HCT116 (cell line): ENCODE results near the gene ARIH2. TPM values are rescaled to one million over a fixed set of nuclear protein-coding genes. Genes with fewer than 3 reads are reported as not detected.

Source experiments
- ATAC-seq: fragments of 200-7000 bp; cut with Tn5 transposase; 2 replicates; pipeline ENCODE4 v1.9.1; 2020; ENCODE audit warnings: mild to moderate bottlenecking, moderate library complexity
- BruUV-seq: library from RNA; stranded (reverse); fragments of 400-500 nt; replicated peaks from 2 replicates; lab custom pipeline; 2021; lab: Mats Ljungman, UMichigan
- CTCF ChIA-PET: fragments of 300-600 bp; sonication (Branson Sonifier 250); formaldehyde crosslinking; loops from one replicate; lab custom pipeline; 2021; ENCODE audit warnings: antibody characterized with exemption; lab: Charles Lee
- POLR2A ChIA-PET: fragments of 300-600, 350-600 bp; sonication (Branson Sonifier 250); formaldehyde crosslinking; loops from one replicate; lab custom pipeline; 2021; ENCODE audit warnings: antibody characterized with exemption; lab: Charles Lee
- RAD21 ChIA-PET, 2 experiments: fragments of 300-600 bp; sonication (Branson Sonifier 250); formaldehyde crosslinking; loops; one replicate each; lab custom pipeline; 2023; ENCODE audit warnings: low total read pairs in 2 of 2; ENCODE audit not compliant: uncharacterized antibody in 2 of 2, unreplicated experiment in 2 of 2, low non-redundant PET in 1 of 2; lab: Charles Lee
- DNase-seq: peaks from one replicate; pipeline ENCODE4 v3.0.0-alpha.2; 2010; ENCODE audit warnings: low read depth, low spot score
- H2AFZ ChIP-seq: fragments of 200-600 bp; shearing (Covaris generic), sonication (generic); 2 replicates; pipeline ENCODE4 v1.6.1; 2017; ENCODE audit warnings: low read depth, mixed run types, mixed read lengths, antibody characterized with exemption, low read length; ENCODE audit not compliant: poor library complexity, severe bottlenecking
- H3K27ac ChIP-seq: 2 replicates; pipeline ENCODE4 v1.5.1; 2012; ENCODE audit warnings: low read depth, low read length
- H3K27me3 ChIP-seq: fragments of 200-600 bp; sonication (generic); 2 replicates; pipeline ENCODE4 v1.6.1; 2016; ENCODE audit warnings: mixed run types, low read length, mixed read lengths; ENCODE audit not compliant: insufficient read depth
- H3K36me3 ChIP-seq, 2 experiments: fragments of 200-500 bp in 1 of 2; fragments of 200-600 bp in 1 of 2; sonication (Bioruptor generic) in 1 of 2; sonication (generic) in 1 of 2; 2 replicates each; pipeline versions ENCODE4 v1.5.1 to v1.6.1; 2014 to 2016; ENCODE audit warnings: low read length in 2 of 2, inconsistent platforms in 1 of 2, mixed read lengths in 1 of 2, mixed run types in 1 of 2; ENCODE audit not compliant: insufficient read depth in 2 of 2, control insufficient read depth in 1 of 2
- H3K4me1 ChIP-seq, 2 experiments: fragments of 200-600 bp in 1 of 2; sonication (generic) in 1 of 2; 2 replicates each; pipeline versions ENCODE4 v1.5.1 to v1.6.1; 2012 to 2017; ENCODE audit warnings: low read length in 2 of 2, inconsistent platforms in 1 of 2, mild to moderate bottlenecking in 1 of 2, mixed read lengths in 1 of 2, mixed run types in 1 of 2, moderate library complexity in 1 of 2; ENCODE audit not compliant: insufficient read depth in 2 of 2, control insufficient read depth in 1 of 2
- H3K4me2 ChIP-seq: fragments of 200-600 bp; sonication (generic); 2 replicates; pipeline ENCODE4 v1.6.1; 2017; ENCODE audit warnings: mixed run types, low read length, mixed read lengths
- H3K4me3 ChIP-seq, 2 experiments: fragments of 200-600 bp in 1 of 2; sonication (generic) in 1 of 2; replicated peaks in 1 of 2; 2 replicates each; pipeline ENCODE4 v1.5.1; 2011 to 2016; ENCODE audit warnings: low read length in 2 of 2, control low read depth in 1 of 2, low read depth in 1 of 2, mild to moderate bottlenecking in 1 of 2, mixed read lengths in 1 of 2, mixed run types in 1 of 2
- H3K79me2 ChIP-seq: fragments of 200-600 bp; sonication (generic); 2 replicates; pipeline ENCODE4 v1.6.1; 2017; ENCODE audit warnings: mild to moderate bottlenecking, mixed run types, low read length, moderate library complexity, mixed read lengths; ENCODE audit not compliant: insufficient read depth
- H3K9ac ChIP-seq: fragments of 200-600 bp; sonication (generic); 2 replicates; pipeline ENCODE4 v1.6.1; 2016; ENCODE audit warnings: low read length, mixed read lengths
- H3K9me2 ChIP-seq: fragments of 200-600 bp; sonication (generic), shearing (Covaris generic); 2 replicates; pipeline ENCODE4 v1.6.1; 2017; ENCODE audit warnings: mixed run types, mild to moderate bottlenecking, moderate library complexity; ENCODE audit not compliant: insufficient read depth
- H3K9me3 ChIP-seq, 2 experiments: fragments of 200-500 bp in 1 of 2; fragments of 200-600 bp in 1 of 2; sonication (Bioruptor generic) in 1 of 2; sonication (generic) in 1 of 2; 2 replicates each; pipeline ENCODE4 v1.6.1; 2014 to 2017; ENCODE audit warnings: low read length in 2 of 2, mixed read lengths in 2 of 2, inconsistent platforms in 1 of 2, low read depth in 1 of 2, mild to moderate bottlenecking in 1 of 2, mixed run types in 1 of 2, moderate library complexity in 1 of 2; ENCODE audit not compliant: control insufficient read depth in 1 of 2, insufficient read depth in 1 of 2
- H4K20me1 ChIP-seq: fragments of 200-600 bp; sonication (generic), shearing (Covaris generic); 2 replicates; pipeline ENCODE4 v1.6.1; 2017; ENCODE audit warnings: mixed run types, mild to moderate bottlenecking, moderate library complexity; ENCODE audit not compliant: insufficient read depth
- ATF3 ChIP-seq: IDR thresholded peaks from 2 replicates; pipeline ENCODE4 v1.6.1; 2012
- EZH2 ChIP-seq: fragments of 200-600 bp; sonication (generic); IDR thresholded peaks from 2 replicates; pipeline ENCODE4 v1.6.1; 2017; ENCODE audit warnings: antibody characterized with exemption, mixed run types
- EZH2phosphoT487 ChIP-seq: fragments of 200-600 bp; IDR thresholded peaks from 2 replicates; pipeline ENCODE4 v1.6.1; 2018; ENCODE audit warnings: antibody characterized with exemption, borderline replicate concordance
- FOSL1 ChIP-seq: IDR thresholded peaks from 2 replicates; pipeline ENCODE4 v1.6.1; 2012; ENCODE audit warnings: low read depth
- MAX ChIP-seq: IDR thresholded peaks from 2 replicates; pipeline ENCODE4 v1.6.1; 2012
- POLR2A ChIP-seq: IDR thresholded peaks from 2 replicates; pipeline ENCODE4 v1.7.0; 2011; ENCODE audit warnings: borderline replicate concordance; ENCODE audit not compliant: insufficient read depth, insufficient read length; ENCODE audit errors: extremely low read depth
- POLR2AphosphoS5 ChIP-seq: IDR thresholded peaks from 2 replicates; pipeline ENCODE4 v1.6.1; 2011; ENCODE audit warnings: mild to moderate bottlenecking, low read depth, low read length, moderate library complexity
- RAD21 ChIP-seq: IDR thresholded peaks from 2 replicates; pipeline ENCODE4 v1.6.1; 2012; ENCODE audit warnings: low read depth, mild to moderate bottlenecking
- SIN3A ChIP-seq: IDR thresholded peaks from 2 replicates; pipeline ENCODE4 v1.6.1; 2012; ENCODE audit warnings: low read depth
- SP1 ChIP-seq: IDR thresholded peaks from 2 replicates; pipeline ENCODE4 v1.6.1; 2012; ENCODE audit warnings: low read depth
- YY1 ChIP-seq: IDR thresholded peaks from 2 replicates; pipeline ENCODE4 v1.6.1; 2011; ENCODE audit warnings: low read length, low read depth, moderate library complexity, mild to moderate bottlenecking; ENCODE audit not compliant: insufficient replicate concordance; ENCODE audit errors: extremely low read depth
- ZFX ChIP-seq: fragments of 450-650 bp; IDR thresholded peaks from 2 replicates; pipeline ENCODE4 v1.6.1; 2017
- ZNF274 ChIP-seq: fragments of 200-500 bp; sonication (Bioruptor generic); IDR thresholded peaks from 2 replicates; pipeline ENCODE4 v1.6.1; 2014; ENCODE audit warnings: mild to moderate bottlenecking, low read depth, low read length, inconsistent platforms
- intact Hi-C: fragments of 100-400 bp; cut with micrococcal nuclease; formaldehyde crosslinking; loops from 2 replicates; pipeline ENCODE4 v1.10.0; 2022
- total RNA-seq: library from RNA; stranded (reverse); gene quantifications from one replicate; pipeline ENCODE4 v1.2.1, GENCODE V29; 2021; ENCODE audit not compliant: unreplicated experiment
- TF ChIP-seq, protein P1 (sequence below): IDR thresholded peaks from 2 replicates; pipeline ENCODE4 v1.6.1; 2011; ENCODE audit warnings: mild to moderate bottlenecking, low read length, moderate library complexity; ENCODE audit not compliant: insufficient replicate concordance; ENCODE audit errors: extremely low read depth

The ARIH2 gene
- total RNA-seq, 1 experiment from 2014 or later, result 105 TPM

GRCh38 chr3:49013113-49013737 is 94.6 kb downstream of the ARIH2 start:
- no peak overlapping the region for H2AFZ ChIP-seq
- no peaks in the 10 kb centered on the region for H3K9me3 ChIP-seq
- no peaks in the 10 kb centered on the region for H3K9me2 ChIP-seq
- no peaks in the 10 kb centered on the region for H3K27me3 ChIP-seq
- H3K4me1 ChIP-seq, result peaks cover 8 to 27% of the 10 kb centered on the region in 2 experiments; a peak in 3 of 4 replicates
- no peak overlapping the region for H3K27ac ChIP-seq
- ChIA-PET POLR2A (interaction anchor here (1.5 to 1.8 kb wide), 2 partner anchors 9 to 16 kb away, joined by 5 read pairs; partner anchors contain the start of genes IMPDH2 and NDUFAF3), CTCF (interaction anchor here (0.9 to 2.2 kb wide), 2 partner anchors 16 to 26 kb away, joined by 3 to 15 read pairs; partner anchors contain the start of gene IMPDH2)
- no peaks in the 10 kb centered on the region for H4K20me1 ChIP-seq
- H3K36me3 ChIP-seq, result peaks cover 19 to 39% of the 10 kb centered on the region in 2 experiments; a peak in 3 of 4 replicates
- DNase-seq, result no peak
- H3K9ac ChIP-seq, result no peak overlapping the region
- TF ChIP-seq, protein P1, sequence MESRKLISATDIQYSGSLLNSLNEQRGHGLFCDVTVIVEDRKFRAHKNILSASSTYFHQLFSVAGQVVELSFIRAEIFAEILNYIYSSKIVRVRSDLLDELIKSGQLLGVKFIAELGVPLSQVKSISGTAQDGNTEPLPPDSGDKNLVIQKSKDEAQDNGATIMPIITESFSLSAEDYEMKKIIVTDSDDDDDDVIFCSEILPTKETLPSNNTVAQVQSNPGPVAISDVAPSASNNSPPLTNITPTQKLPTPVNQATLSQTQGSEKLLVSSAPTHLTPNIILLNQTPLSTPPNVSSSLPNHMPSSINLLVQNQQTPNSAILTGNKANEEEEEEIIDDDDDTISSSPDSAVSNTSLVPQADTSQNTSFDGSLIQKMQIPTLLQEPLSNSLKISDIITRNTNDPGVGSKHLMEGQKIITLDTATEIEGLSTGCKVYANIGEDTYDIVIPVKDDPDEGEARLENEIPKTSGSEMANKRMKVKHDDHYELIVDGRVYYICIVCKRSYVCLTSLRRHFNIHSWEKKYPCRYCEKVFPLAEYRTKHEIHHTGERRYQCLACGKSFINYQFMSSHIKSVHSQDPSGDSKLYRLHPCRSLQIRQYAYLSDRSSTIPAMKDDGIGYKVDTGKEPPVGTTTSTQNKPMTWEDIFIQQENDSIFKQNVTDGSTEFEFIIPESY, result no peak
- TF ChIP-seq EZH2, result no peak
- TF ChIP-seq MAX, result no peak
- TF ChIP-seq ATF3, result no peak
- TF ChIP-seq POLR2AphosphoS5, result no peak
- TF ChIP-seq SP1, result no peak
- TF ChIP-seq ZFX, result no peak
- TF ChIP-seq YY1, result no peak
- no peak for TF ChIP-seq SIN3A
- TF ChIP-seq RAD21, result no peak
- TF ChIP-seq POLR2A, result no peak
- TF ChIP-seq ZNF274, result no peak
- TF ChIP-seq FOSL1, result no peak
- TF ChIP-seq EZH2phosphoT487, result no peak
- TF ChIP-seq, all 23 proteins: peak for 0
- Histone ChIP-seq H3K4me3 (no peak overlapping the region), H3K79me2 (peaks cover 60% of the 10 kb centered on the region), H3K4me2 (no peak overlapping the region)
- BruUV-seq, result no TSS peak
- RAD21 ChIA-PET, result interaction anchor here in 1 of 2 experiments (0.5 to 0.6 kb wide), 2 partner anchors 25 to 613 kb away, joined by 3 read pairs; no protein-coding TSS in a partner anchor
- intact Hi-C loops, result no loop called here
- no peak for ATAC-seq
